ENCODE measurements around the gene SELENBP1. TPM values are rescaled to one million over a fixed set of nuclear protein-coding genes. Genes with fewer than 3 reads are reported as not detected.
"Not testable (repeated sequence)": the region's sequence is repeated elsewhere in the genome, so short reads cannot be mapped to it uniquely, and the experiment has no call there.

SELENBP1 gene
- total RNA-seq, 1 donor from 2014 or later: 102 TPM

- H3K27ac ChIP-seq: no peak overlapping the region
- no peak for TF ChIP-seq CTCF (IDR thresholded peaks at IDR 0.05)
- H3K9me3 ChIP-seq: no peaks in the 10 kb centered on the region
- no peaks in the 10 kb centered on the region for H3K27me3 ChIP-seq
- no peak for DNase-seq (ENCODE audit: low spot score in 2 of 2)
- intact Hi-C loops (cut with DNase I): no loop called here
- peaks cover 6 to 12% of the 10 kb centered on the region in 2 donors for H3K4me1 ChIP-seq
- H3K36me3 ChIP-seq: peaks cover 62 to 63% of the 10 kb centered on the region in 2 donors
- no peak overlapping the region for H3K4me3 ChIP-seq
Measured at GRCh38 chr1:151402764-151403163, 30.3 kb upstream of the SELENBP1 start.

- Histone ChIP-seq H3K4me1 (peaks cover 6 to 12% of the 10 kb centered on the region in 2 donors), H3K36me3 (peaks cover 53 to 54% of the 10 kb centered on the region in 2 donors), H3K4me3 (no peak overlapping the region), H3K9me3 (no peaks in the 10 kb centered on the region), H3K27me3 (no peaks in the 10 kb centered on the region), H3K27ac (no peak overlapping the region)
- intact Hi-C loops (cut with DNase I): no loop called here
- no peak for DNase-seq (ENCODE audit: low spot score in 2 of 2)
- TF ChIP-seq CTCF (IDR thresholded peaks at IDR 0.05): no peak
Measured at GRCh38 chr1:151401860-151402259, 29.4 kb upstream of the SELENBP1 start.

- H3K27me3 ChIP-seq: no peaks in the 10 kb centered on the region
- peak overlapping the region; percentile 95 for H3K27ac ChIP-seq
- no peak for DNase-seq (ENCODE audit: low spot score in 2 of 2)
- intact Hi-C loops (cut with DNase I): no loop called here
- H3K9me3 ChIP-seq: no peaks in the 10 kb centered on the region
- peak overlapping the region in 1 of 2 donors; percentile 98 for H3K4me3 ChIP-seq
- H3K36me3 ChIP-seq: peaks cover 47 to 48% of the 10 kb centered on the region in 2 donors
- H3K4me1 ChIP-seq: peaks cover 6 to 12% of the 10 kb centered on the region in 2 donors
- TF ChIP-seq CTCF (IDR thresholded peaks at IDR 0.05): no peak
Measured at GRCh38 chr1:151401125-151401788, 28.8 kb upstream of the SELENBP1 start.

- Histone ChIP-seq H3K4me3 (peak within 1 kb of the TSS; percentile 95 to 98), H3K9me3 (no peaks in the 10 kb centered on the region), H3K27me3 (no peaks in the 10 kb centered on the region), H3K27ac (peak within 1 kb of the TSS; percentile 95), H3K4me1 (peaks cover 6 to 12% of the 10 kb centered on the region in 2 donors), H3K36me3 (peaks cover 30 to 32% of the 10 kb centered on the region in 2 donors)
- TF ChIP-seq CTCF (IDR thresholded peaks at IDR 0.05): peak in 2 of 3 experiments; percentile 23 to 29
- peak; percentile 52 to 93 for DNase-seq (ENCODE audit: low spot score in 2 of 2)
- intact Hi-C loops (cut with DNase I): loop anchor here (1.0 to 5.0 kb wide), 5 partner anchors 27 to 117 kb away; partner anchors contain the start of genes PI4KB, RFX5, SELENBP1 and ZNF687
Measured at GRCh38 chr1:151399324-151400171, 27.0 kb upstream of the SELENBP1 start, which contains the start of gene PSMB4. Gene PSMB4 (plus strand): TSS chr1:151399573. CDS start chr1:151399588, 15 bp downstream.

- not testable (repeated sequence) for H3K36me3 ChIP-seq; H3K9me3 ChIP-seq; H3K27me3 ChIP-seq; DNase-seq (ENCODE audit: low spot score in 2 of 2); H3K27ac ChIP-seq; H3K4me3 ChIP-seq
- intact Hi-C loops (cut with DNase I): loop anchor here (5.0 kb wide), 3 partner anchors 69 to 114 kb away; partner anchors contain the start of genes PI4KB and ZNF687
- H3K4me1 ChIP-seq: peaks cover 6 to 12% of the 10 kb centered on the region in 2 donors
Measured at GRCh38 chr1:151396265-151396664, 23.8 kb upstream of the SELENBP1 start.

GRCh38 chr1:151393583-151393982 is 21.1 kb upstream of the SELENBP1 start:
- Histone ChIP-seq H3K27ac (no peak overlapping the region), H3K27me3 (no peaks in the 10 kb centered on the region), H3K36me3 (no peaks in the 10 kb centered on the region), H3K4me1 (no peaks in the 10 kb centered on the region), H3K9me3 (no peaks in the 10 kb centered on the region), H3K4me3 (no peak overlapping the region)
- no peak for DNase-seq (ENCODE audit: low spot score in 2 of 2)
- intact Hi-C loops (cut with DNase I): no loop called here
- no peak for TF ChIP-seq CTCF (IDR thresholded peaks at IDR 0.05)
